Hepatocyte (in vitro differentiated cells): Measurements from ENCODE around the gene IKZF5.

Source experiments
- CTCF ChIP-seq: fragments of 200-600 bp; sonication (generic); IDR thresholded peaks from 2 replicates; pipeline ENCODE4 v1.5.1; 2016; ENCODE audit warnings: antibody characterized with exemption, mild to moderate bottlenecking; ENCODE audit not compliant: poor library complexity
- EZH2phosphoT487 ChIP-seq: fragments of 200-600 bp; sonication (generic); IDR thresholded peaks from one replicate; pipeline ENCODE4 v1.6.1; 2018; ENCODE audit warnings: antibody characterized with exemption, mild to moderate bottlenecking, low read depth, moderate library complexity; ENCODE audit not compliant: unreplicated experiment, severe bottlenecking

- TF ChIP-seq CTCF = no peak
- TF ChIP-seq EZH2phosphoT487 = no peak
Observed at GRCh38 chr10:123001370-123001769, 7.2 kb downstream of the IKZF5 start.
